HepG2 (cell line): ENCODE measurements around the gene ST3GAL4. TPM values are rescaled to one million over a fixed set of nuclear protein-coding genes. Genes with fewer than 3 reads are reported as not detected.
A peak's percentile ranks its signal among the peaks of the same experiment; 100 is the strongest.

ENCODE experiments used
- ATAC-seq: fragments of 200-7000 bp; cut with Tn5 transposase; 3 replicates; pipeline ENCODE4 v1.9.1; 2020; ENCODE audit warnings: mild to moderate bottlenecking, moderate library complexity
- BruUV-seq: library from RNA; stranded (reverse); fragments of 400-500 nt; replicated peaks from 2 replicates; lab custom pipeline; 2021; lab: Mats Ljungman, UMichigan
- CTCF ChIA-PET: fragments of 300-600 bp; formaldehyde crosslinking; extraction: SDS; loops from one replicate; lab custom pipeline; 2021; ENCODE audit warnings: low total read pairs, inconsistent platforms, low intra/inter-chr PET ratio; lab: Yijun Ruan, JAX
- POLR2A ChIA-PET: fragments of 350-600 bp; sonication (Branson Sonifier 250); formaldehyde crosslinking; loops from one replicate; lab custom pipeline; 2020; ENCODE audit warnings: antibody characterized with exemption, inconsistent platforms; lab: Yijun Ruan, JAX
- DNase-seq: peaks from one replicate; pipeline ENCODE4 v3.0.0-alpha.2; 2015; ENCODE audit warnings: low spot score
- FAIRE-seq: peaks from 3 replicates; lab custom pipeline; 2011; peaks lifted over from hg19 to GRCh38; lab: Jason Lieb, UNC
- H2AFZ ChIP-seq: one replicate; pipeline ENCODE4 v1.6.1; 2011; ENCODE audit warnings: low read length, inconsistent platforms
- H3K27ac ChIP-seq: fragments of 300-600 bp; 3 replicates; pipeline ENCODE4 v1.8.0; 2011; ENCODE audit warnings: mixed run types, mild to moderate bottlenecking, mixed read lengths, low read length, inconsistent platforms; ENCODE audit not compliant: insufficient read depth; ENCODE audit errors: extremely low read length
- H3K27me3 ChIP-seq, 2 experiments: fragments of 200-600 bp in 1 of 2; 2 replicates in 1 of 2; 3 replicates in 1 of 2; pipeline versions ENCODE4 v1.6.0 to v1.8.0; 2011; ENCODE audit warnings: low read length in 2 of 2, mild to moderate bottlenecking in 2 of 2, moderate library complexity in 2 of 2, inconsistent platforms in 1 of 2; ENCODE audit not compliant: insufficient read depth in 2 of 2, control insufficient read depth in 1 of 2
- H3K36me3 ChIP-seq, 2 experiments: fragments of 200-600 bp in 1 of 2; replicated peaks in 1 of 2; 2 replicates in 1 of 2; 3 replicates in 1 of 2; pipeline versions ENCODE4 v1.5.1 to v1.8.0; 2011; ENCODE audit warnings: low read length in 2 of 2, inconsistent platforms in 1 of 2; ENCODE audit not compliant: insufficient read depth in 2 of 2, control insufficient read depth in 1 of 2
- H3K4me1 ChIP-seq: 2 replicates; pipeline ENCODE4 v1.5.1; 2012; ENCODE audit warnings: low read length, inconsistent platforms; ENCODE audit not compliant: insufficient read depth
- H3K4me2 ChIP-seq: 2 replicates; pipeline ENCODE4 v1.6.0; 2011; ENCODE audit warnings: low read depth, low read length, inconsistent platforms
- H3K4me3 ChIP-seq, 3 experiments: fragments of 200-600 bp in 1 of 3; sonication (generic), shearing (Covaris generic) in 1 of 3; replicated peaks in 1 of 3; 2 replicates each; pipeline ENCODE4 v1.5.1; 2011 to 2016; ENCODE audit warnings: low read length in 3 of 3, inconsistent platforms in 2 of 3, low read depth in 2 of 3, mild to moderate bottlenecking in 2 of 3, control low read depth in 1 of 3, mixed read lengths in 1 of 3; ENCODE audit not compliant: insufficient read depth in 1 of 3
- H3K79me2 ChIP-seq: one replicate; pipeline ENCODE4 v1.6.1; 2011; ENCODE audit warnings: low read length, inconsistent platforms; ENCODE audit not compliant: insufficient read depth
- H3K9ac ChIP-seq: 2 replicates; pipeline ENCODE4 v1.6.0; 2011; ENCODE audit warnings: mild to moderate bottlenecking, low read depth, low read length, inconsistent platforms; ENCODE audit not compliant: insufficient read depth
- H3K9me3 ChIP-seq: 2 replicates; pipeline ENCODE4 v1.5.1; 2012; ENCODE audit warnings: mild to moderate bottlenecking, low read length
- H4K20me1 ChIP-seq: 2 replicates; pipeline ENCODE4 v1.6.0; 2011; ENCODE audit warnings: inconsistent platforms, mild to moderate bottlenecking, low read length, moderate library complexity; ENCODE audit not compliant: insufficient read depth
- ARID4A ChIP-seq: sonication (generic); formaldehyde crosslinking; IDR thresholded peaks from 2 replicates; pipeline ENCODE4 v1.5.0; 2020; ENCODE audit warnings: mild to moderate bottlenecking, missing genetic modification reagents, borderline replicate concordance
- BORCS8-MEF2B ChIP-seq: sonication (generic); formaldehyde crosslinking; IDR thresholded peaks from 2 replicates; pipeline ENCODE4 v1.8.0; 2022; ENCODE audit warnings: mild to moderate bottlenecking, missing genetic modification reagents
- CBX2 ChIP-seq, 2 experiments: fragments of 200-600 bp in 1 of 2; sonication (generic); formaldehyde crosslinking in 1 of 2; IDR thresholded peaks; 2 replicates each; pipeline versions ENCODE4 v1.7.0 to v1.8.1; 2018 to 2022; ENCODE audit warnings: low read depth in 2 of 2, low read length in 1 of 2, mild to moderate bottlenecking in 1 of 2, missing genetic modification reagents in 1 of 2
- GATA4 ChIP-seq: sonication (generic); IDR thresholded peaks from 2 replicates; pipeline ENCODE4 v1.6.1; 2016; ENCODE audit warnings: antibody characterized with exemption, low read depth, borderline replicate concordance
- GPN1 ChIP-seq: sonication (generic); formaldehyde crosslinking; IDR thresholded peaks from 2 replicates; pipeline ENCODE4 v1.5.1; 2020; ENCODE audit warnings: missing genetic modification reagents, borderline replicate concordance
- HNF4A ChIP-seq: sonication (generic); formaldehyde crosslinking; IDR thresholded peaks from 2 replicates; pipeline ENCODE4 v1.4.0; 2020; ENCODE audit warnings: missing genetic modification reagents
- PPARG ChIP-seq: conservative IDR thresholded peaks from 2 replicates; pipeline ENCODE4 v1.6.1; 2016; ENCODE audit warnings: missing biosample characterization, missing genetic modification reagents
- RCOR2 ChIP-seq: IDR thresholded peaks from 2 replicates; pipeline ENCODE4 v1.6.1; 2016; ENCODE audit warnings: missing biosample characterization, missing genetic modification reagents
- RXRB ChIP-seq: IDR thresholded peaks from 2 replicates; pipeline ENCODE4 v1.6.1; 2016; ENCODE audit warnings: borderline replicate concordance, missing genetic modification reagents, missing compliant biosample characterization
- ZNF770 ChIP-seq: sonication (generic); formaldehyde crosslinking; IDR thresholded peaks from 2 replicates; pipeline ENCODE4 v1.5.0; 2020; ENCODE audit warnings: mild to moderate bottlenecking, missing genetic modification reagents
- WGBS: methylation state at CpG from one replicate; pipeline ENCODE4 v1.1.6; 2017; ENCODE audit warnings: low lambda C conversion rate; 5-methylcytosine and 5-hydroxymethylcytosine counted together
- in situ Hi-C: cut with HindIII; loops from 2 replicates; pipeline ENCODE4 v1.10.0; 2017; ENCODE audit warnings: low pct_unique_long_range_greater_than_20kb; ENCODE audit not compliant: extremely low pct_ligation_motif_present
- intact Hi-C: fragments of 100-400 bp; cut with micrococcal nuclease; formaldehyde crosslinking; loops from one replicate; pipeline ENCODE4 v1.10.0; 2022; ENCODE audit not compliant: unreplicated experiment
- polyA plus RNA-seq, 8 experiments: library from polyadenylated mRNA; depleted of rRNA in 3 of 8; stranded (reverse) in 7 of 8; unstranded in 1 of 8; fragments of >200 nt; fragmentation: Illumina TruSeq in 4 of 8; extraction: Trizol in 4 of 8; gene quantifications; 2 replicates each; pipeline versions ENCODE4 v1.2.1 to v1.2.3, GENCODE V29; 2011 to 2016; ENCODE audit warnings: low read depth in 4 of 8, missing spikeins in 1 of 8, mixed read lengths in 1 of 8; ENCODE audit not compliant: insufficient read depth in 1 of 8
- total RNA-seq, 5 experiments: library from RNA; depleted of rRNA; stranded (reverse); fragments of >200 nt; fragmentation: Illumina TruSeq; extraction: Trizol; gene quantifications; 2 replicates each; pipeline ENCODE4 v1.2.3, GENCODE V29; 2016; ENCODE audit warnings: low read depth in 1 of 5
- TF ChIP-seq, protein P1 (sequence below): sonication (generic); formaldehyde crosslinking; IDR thresholded peaks from 2 replicates; pipeline ENCODE4 v1.4.0; 2020; ENCODE audit warnings: mild to moderate bottlenecking, missing genetic modification reagents

Gene ST3GAL4
- total and polyA plus RNA-seq, 2 of the 13 experiments (the other 11 are each of a cell fraction or from before 2014, with no cell fraction given): 9.1 to 13.3 TPM

DNA sequence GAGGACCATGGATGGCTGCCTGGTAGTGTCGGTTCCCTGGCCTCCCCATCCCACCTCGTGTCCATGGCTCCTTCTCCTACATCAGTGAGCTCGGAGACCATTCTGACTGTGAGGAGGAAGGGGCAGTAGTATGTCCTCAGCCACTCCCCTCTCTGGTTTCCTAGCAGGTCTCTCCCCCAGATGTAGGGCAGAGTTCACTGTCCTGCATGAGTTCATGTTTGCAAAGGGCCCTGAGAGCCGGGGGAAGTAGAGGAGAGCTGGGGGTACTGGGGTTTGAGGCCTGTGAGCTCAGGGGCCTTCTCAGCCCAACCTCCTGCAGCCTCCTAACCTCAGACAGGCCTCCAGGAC, 18.4 kb upstream of the ST3GAL4 start:
- no TSS peak for BruUV-seq
- Histone ChIP-seq H3K27me3 (no peaks in the 10 kb centered on the region), H3K79me2 (no peaks in the 10 kb centered on the region), H3K9ac (no peak overlapping the region), H3K36me3 (peaks cover 9 to 35% of the 10 kb centered on the region in 2 experiments; a peak in 4 of 5 replicates), H3K4me2 (peak overlapping the region; percentile 48), H4K20me1 (no peaks in the 10 kb centered on the region), H3K9me3 (no peaks in the 10 kb centered on the region), H3K4me3 (no peak overlapping the region; a peak in 1 of 6 replicates), H2AFZ (no peak overlapping the region), H3K27ac (no peak overlapping the region), H3K4me1 (peaks cover 29% of the 10 kb centered on the region)
- ChIA-PET CTCF (no interaction called here), POLR2A (interaction anchor here (1.2 to 1.8 kb wide), 2 partner anchors 18 to 20 kb away, joined by 3 to 8 read pairs; partner anchors contain the start of gene ST3GAL4)
- intact Hi-C loops (no loop called here), in situ Hi-C loops (no loop called here)
- FAIRE-seq (peak; percentile 40), DNase-seq (no peak), ATAC-seq (peak; percentile 65; the same call in 2 of the 3 replicates)
- 31% methylated on average over 4 of the region's 4 CpGs for WGBS
- TF ChIP-seq PPARG (CRISPR knock-in tag) (peak; percentile 88), RCOR2 (CRISPR knock-in tag) (no peak), GPN1 (CRISPR knock-in tag) (no peak), HNF4A (peak; percentile 6; the same call in 1 of the 2 replicates), BORCS8-MEF2B (CRISPR knock-in tag) (0 out of 2 replicates have a peak, but pooled peaks have one; percentile 7), GATA4 (no peak), CBX2 (IDR thresholded peaks at IDR 0.05; ENCODE audit: low read depth, low read length) (no peak), CBX2 (CRISPR knock-in tag; IDR thresholded peaks at IDR 0.05; ENCODE audit: low read depth) (no peak), ARID4A (peak; percentile 16; the same call in 1 of the 2 replicates), ZNF770 (CRISPR knock-in tag) (peak; percentile 46; the same call in 1 of the 2 replicates), RXRB (peak; percentile 61)
- TF ChIP-seq, protein P1, sequence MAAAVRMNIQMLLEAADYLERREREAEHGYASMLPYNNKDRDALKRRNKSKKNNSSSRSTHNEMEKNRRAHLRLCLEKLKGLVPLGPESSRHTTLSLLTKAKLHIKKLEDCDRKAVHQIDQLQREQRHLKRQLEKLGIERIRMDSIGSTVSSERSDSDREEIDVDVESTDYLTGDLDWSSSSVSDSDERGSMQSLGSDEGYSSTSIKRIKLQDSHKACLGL (CRISPR knock-in tag): no peak
